Caki2 (cell line): ENCODE measurements around the gene LSG1. TPM values are rescaled to one million over a fixed set of nuclear protein-coding genes. Genes with fewer than 3 reads are reported as not detected.

Experiments used
- DNase-seq: peaks from one replicate; pipeline ENCODE4 v3.0.0-alpha.2; 2015; ENCODE audit warnings: low read depth
- in situ Hi-C: cut with HindIII; loops from 2 replicates; pipeline ENCODE4 v1.10.0; 2016; ENCODE audit warnings: low sequenced_read_pairs, low pct_unique_long_range_greater_than_20kb, mixed read lengths
- total RNA-seq: library from RNA; depleted of rRNA; stranded (reverse); fragments of >200 nt; shearing (Covaris generic); gene quantifications from 2 replicates; pipeline ENCODE4 v1.2.3, GENCODE V29; 2014; ENCODE audit warnings: low replicate concordance; rRNA removed

Gene LSG1
- total RNA-seq = 39.6 and 47.8 TPM in 2 replicates

DNA sequence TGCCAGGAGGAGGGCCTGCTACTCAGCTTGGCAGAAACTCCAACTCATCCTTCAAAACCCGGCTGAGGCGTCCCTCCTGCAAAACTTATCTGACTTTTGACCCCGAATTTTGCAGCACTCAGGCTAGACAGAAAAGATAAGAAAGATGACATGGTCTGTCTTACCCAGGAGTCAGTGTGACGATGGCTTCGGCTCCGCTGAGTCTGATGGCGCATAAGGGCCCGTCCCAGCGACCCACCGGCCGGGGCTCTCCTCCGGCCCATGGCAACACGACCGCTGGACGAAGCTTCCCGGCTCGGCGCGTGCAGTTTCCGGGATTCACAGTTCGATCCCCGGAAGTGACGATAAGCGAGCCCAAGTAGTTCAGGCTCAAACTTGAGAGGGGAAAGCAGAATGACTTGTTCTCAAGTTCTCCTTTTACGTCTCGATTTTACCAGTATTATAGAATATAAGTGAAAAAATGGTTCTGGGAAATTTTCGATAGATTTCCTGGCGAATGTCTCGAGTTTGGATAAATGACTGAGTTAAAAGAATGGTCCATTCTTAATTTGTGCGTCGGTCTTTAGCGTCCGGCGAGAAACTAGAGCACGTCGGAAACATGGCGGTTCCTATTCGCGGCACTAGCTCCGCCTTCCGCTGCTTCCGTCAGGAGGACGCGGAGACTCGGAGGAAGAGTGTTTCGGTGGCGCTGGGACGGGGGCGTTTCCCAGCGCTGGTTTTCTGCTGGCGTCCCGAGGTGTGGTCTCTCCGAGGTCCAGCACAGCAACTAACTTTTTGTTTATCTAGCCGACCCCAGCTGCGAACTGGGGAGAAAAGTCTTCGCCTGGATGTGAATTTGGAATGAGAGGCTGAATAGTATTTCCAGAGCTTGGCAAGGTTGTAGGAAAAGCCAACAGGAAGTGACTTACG, at the start of gene LSG1:
TSS of gene LSG1 (minus strand) at position 292 of the 909 bp plus-strand sequence. CDS start at position 263, 29 bp downstream.
- in situ Hi-C loops = no loop called here
- DNase-seq = peak; percentile 91

DNA sequence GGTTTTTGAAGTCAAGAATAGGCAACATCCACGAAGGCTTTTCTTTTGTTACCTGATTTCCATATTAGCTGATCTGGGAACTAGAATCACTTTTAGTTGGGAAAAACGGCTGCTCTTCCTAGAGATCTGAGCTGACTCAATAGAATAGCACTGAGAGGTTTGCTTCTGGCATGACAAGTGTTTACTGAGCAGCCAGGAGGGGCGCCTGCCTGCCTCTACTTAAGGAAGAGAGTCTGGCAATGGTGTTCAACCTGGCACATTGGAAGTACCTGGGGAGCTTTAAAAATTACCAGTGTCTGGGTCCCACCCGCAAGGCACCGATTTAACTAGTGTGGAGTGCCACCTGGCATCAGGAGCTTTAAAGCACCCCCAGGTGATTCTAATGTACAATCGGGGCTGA, 48.1 kb upstream of the LSG1 start:
- in situ Hi-C loops = no loop called here
- no peak for DNase-seq

DNA sequence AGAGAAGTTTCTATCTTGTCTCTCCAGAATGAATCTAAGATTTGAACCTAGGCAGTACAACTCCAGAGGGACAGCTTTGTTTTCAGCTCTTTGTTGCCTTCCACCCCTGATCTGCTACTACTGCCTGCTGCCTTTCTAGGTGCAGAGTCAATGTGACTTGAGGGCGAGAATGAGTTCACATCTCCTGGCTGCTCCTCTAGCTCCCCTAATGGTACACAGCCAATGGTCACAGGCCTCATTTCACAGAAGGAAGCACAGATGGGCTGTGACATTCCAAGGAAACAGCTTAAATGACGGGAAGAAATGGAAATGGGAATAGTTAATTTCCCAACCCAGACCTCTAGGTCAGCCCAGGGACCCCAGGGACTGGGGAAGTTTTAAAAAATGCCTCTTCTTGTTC, 46.1 kb upstream of the LSG1 start:
- in situ Hi-C loops = no loop called here
- DNase-seq = no peak

DNA sequence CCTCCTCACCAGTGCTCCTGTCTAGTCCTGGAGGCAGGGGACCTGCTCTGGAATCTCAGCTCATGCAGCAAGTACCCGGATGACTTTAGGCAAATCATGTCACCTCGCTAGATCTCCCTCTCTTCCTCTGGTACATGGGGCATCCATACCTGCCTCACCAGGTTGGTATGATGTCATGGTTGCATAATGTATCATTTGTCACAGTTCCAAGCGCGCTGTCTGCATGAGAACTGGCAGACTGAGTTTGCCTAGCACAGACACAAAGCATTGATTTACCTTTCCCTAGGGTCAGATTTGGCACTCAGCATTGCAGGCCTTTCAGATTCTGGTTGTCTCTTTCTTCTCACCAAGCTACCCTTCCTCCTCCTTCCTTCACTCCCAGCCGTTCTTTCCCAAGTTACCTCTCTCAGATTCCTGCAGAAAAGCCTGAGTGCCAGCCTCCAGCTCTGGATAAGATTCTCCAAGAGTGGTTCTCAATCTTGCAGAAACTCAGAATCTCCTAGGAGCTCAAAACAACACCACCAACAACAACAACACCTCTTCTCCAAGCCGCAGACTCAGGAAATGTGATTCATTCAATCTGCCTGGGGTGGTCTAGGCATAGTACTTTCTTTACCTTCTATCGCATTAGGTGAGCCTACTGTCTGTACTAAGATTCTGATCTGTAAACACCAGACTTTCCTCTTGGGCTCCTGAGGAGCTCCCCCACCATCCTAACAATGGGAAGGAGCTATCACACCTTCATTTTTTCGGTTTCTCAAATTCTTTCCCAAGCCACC, 43.2 kb upstream of the LSG1 start:
- DNase-seq = no peak
- in situ Hi-C loops = no loop called here

DNA sequence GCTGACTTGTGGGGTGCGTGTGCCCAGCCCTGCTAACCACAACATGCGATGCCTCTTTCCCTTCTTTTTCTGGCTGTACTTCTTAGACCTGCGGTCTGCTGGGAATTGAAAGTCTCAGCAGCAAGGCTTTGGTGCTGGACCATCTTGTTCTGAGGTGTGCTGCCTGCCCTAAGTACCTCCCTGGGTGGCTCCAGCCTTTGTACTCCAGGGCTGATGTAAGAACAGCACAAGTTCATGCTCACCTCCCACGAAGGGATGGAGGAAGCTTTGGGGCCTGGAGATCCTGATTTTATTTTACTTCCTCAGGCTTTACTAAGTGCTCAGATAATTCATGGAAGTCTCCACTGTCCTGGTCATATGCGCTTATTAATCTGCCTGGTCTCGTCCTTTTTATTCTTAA, 42.6 kb upstream of the LSG1 start:
- DNase-seq = no peak
- in situ Hi-C loops = no loop called here

DNA sequence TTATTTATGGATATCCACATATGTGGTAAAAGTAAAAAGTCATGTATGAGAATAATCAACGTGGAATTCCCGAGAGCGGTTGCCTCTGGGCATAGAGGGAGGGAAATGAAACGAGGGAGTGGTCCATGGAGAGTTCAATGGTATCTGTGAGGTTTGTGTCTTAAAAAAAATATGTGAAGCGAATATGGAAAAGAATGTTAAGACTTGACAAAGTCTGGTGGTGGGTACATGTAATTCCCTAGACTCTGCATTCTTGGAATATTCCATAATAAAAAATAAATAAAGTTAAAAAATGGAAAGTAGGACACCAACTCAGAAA, 42.1 kb upstream of the LSG1 start:
- in situ Hi-C loops = no loop called here
- no peak for DNase-seq

DNA sequence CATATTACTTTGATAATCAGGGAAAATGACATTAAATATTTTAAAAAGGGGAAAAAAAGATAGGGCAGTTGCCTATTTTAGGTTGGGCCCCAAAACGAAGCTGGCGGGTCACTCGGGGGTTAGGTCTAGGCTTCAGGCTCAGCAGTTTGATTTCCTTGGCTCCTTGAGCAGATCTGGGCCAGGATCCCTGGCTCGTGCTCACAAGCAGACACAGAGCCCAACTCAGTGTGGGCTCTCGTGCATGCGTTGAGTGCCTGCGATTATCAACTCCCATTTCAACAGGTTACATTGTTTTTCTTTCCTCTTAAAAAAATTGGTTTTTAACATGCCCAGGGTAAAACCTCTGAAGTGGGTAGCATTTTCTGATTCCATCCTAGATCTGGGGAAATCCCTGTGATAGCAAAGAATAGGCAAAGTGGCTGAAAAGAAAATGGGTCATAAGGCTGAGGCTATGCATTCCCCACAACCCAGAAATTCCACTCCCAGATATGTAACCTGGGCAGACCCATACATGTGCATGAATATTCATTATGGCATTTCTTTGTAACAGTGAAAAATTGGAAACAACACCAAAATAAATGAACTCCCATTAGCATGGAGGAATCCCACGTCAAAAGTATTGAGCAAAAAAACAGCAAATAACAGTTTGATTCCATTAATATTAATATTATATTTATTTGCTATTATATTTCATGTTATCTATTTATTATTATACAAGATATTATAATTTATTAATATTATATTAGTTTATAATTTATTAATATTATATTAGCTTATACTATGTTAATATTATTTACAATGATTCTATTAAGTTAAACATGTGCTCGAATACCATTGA, 41.5 kb upstream of the LSG1 start:
- in situ Hi-C loops = no loop called here
- DNase-seq = no peak

DNA sequence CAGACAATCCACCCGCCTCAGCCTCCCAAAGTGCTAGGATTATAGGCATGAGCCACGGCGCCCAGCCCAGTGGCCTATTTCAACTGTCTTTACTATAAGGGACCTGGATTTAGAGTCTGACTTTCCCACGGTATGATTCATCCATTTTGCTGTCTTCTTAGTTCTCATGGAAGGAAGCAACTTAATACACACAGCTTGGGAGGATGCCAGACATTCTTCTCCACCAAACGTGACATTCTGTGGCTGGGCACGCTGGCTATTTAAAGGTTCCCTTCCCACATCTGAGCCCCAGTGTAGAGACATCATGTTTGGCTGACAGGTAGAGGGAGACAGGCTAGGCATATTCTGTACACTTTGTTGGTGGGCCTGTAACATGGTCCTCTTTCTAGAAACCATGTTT, 39.9 kb upstream of the LSG1 start:
- peak; percentile 80 for DNase-seq
- in situ Hi-C loops = no loop called here

DNA sequence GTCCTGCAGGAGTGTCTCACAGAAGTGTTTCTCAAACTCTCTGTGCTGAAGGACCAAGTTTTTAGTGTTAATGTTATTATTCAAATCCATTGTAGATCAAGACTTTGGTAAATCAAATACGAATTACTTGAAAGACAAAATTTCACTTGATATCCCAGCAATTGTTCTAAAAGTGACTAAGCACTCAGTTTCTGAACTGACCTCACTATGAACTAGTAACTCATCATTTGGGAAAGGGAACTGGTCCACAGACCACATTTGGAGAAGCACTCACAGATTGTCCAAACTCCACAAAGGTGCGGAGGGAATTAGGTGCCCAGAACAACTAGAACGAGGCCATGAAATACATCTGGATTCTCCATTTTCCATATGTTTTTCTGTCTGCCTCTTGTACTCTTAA, 39.3 kb upstream of the LSG1 start:
- DNase-seq = no peak
- in situ Hi-C loops = no loop called here

DNA sequence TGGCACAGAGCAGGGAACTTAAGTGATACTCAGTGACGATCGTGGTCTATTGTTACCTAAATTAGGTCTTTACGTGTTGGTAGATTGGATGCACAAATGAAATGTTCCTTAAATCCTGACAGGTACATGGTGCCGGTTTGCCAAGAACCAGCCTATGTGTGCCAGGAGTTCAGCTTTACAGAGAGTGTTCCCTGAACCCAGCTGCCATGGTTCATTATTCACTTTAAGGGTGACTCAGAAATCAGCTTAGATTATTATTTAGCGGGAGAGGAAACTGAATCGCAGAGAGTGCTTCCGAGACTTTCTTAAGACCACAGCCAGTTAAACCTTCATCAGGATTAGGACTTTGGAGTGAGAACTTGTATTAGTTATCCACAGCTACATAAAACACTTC, 35.2 kb upstream of the LSG1 start:
- DNase-seq = no peak

DNA sequence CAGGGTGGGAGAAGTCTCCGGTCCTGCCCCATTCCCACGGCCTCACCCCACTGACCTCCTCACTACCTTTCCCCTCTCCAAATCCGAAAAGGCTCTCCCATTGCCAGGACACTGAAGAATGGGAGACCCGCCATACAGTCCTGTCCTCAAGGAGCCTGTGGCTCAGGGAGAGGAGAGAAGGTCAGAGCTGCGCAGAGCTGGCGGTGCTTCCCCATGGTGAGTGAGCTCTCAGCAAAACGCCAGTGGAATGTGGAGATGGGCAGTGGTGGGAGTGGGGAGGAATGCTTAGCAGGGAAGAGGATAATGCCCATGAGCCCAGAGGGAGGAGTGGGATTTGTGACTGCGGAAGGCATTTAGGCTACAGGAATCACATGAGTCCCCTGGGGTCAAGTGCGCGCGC, 33.8 kb upstream of the LSG1 start:
- in situ Hi-C loops = no loop called here
- no peak for DNase-seq

More for the DNA sequence above, 35.2 kb upstream of the LSG1 start:
- in situ Hi-C loops = no loop called here

DNA sequence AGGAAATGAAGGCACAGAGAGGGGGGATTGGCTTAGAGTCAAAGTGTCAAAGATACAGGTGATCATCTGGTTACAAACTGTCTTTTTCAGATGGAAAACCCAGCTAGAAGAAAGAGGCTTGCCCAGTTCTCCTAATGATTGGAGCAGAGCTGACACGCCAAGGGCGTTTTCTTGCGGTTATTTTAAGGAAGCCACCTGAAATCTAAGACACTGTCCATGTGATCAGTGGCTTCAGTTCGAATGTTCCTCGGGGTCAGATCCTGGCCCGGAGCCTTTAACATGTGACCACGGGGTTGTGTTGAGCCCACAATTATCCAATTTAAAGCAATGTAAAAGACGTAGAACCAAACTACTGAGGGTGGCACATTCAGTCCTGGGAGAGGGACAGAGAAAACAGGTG, 33.2 kb upstream of the LSG1 start:
- DNase-seq = no peak
- in situ Hi-C loops = no loop called here

DNA sequence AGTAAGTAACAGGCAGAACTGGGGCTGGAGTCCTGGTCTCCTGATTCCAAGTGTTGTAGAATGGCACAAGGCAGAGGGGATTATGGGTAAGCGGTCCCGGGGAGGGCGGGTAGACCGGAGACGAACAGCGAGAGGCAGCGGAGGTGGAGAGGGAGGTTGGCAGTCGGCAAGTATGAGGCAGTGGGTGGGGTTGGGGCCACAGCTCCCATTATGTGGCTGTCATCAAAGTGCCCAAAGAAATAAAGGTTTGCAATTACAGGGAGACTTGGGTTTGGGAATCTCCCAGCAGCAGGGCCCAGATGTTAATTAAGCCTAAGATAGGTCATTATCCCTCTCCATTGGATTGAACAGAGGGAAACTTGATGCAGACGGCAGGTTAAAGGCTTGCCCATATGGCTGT, 30.6 kb upstream of the LSG1 start:
- in situ Hi-C loops = no loop called here

DNA sequence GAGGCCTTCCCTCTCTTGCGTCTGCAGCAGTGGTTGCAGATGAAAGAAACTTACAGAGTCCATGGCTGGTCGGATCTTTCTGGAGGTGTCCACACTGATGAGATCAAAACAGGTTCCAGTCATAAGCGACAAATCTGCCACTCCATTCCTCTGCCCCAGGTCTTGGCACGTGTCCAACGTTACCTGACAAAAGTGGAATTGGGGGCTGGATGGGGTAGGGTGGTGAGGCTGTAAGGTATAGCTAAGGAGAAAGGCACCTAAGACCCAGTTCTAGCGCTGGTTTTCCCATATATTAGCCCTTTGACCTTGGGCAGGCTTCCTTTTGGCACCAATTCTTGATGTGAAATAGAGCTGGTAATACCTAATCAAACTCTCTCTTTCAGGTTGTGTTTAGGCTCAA, 24.7 kb upstream of the LSG1 start:
- in situ Hi-C loops = no loop called here
- DNase-seq = no peak

More for the DNA sequence above, 30.6 kb upstream of the LSG1 start:
- DNase-seq = no peak

DNA sequence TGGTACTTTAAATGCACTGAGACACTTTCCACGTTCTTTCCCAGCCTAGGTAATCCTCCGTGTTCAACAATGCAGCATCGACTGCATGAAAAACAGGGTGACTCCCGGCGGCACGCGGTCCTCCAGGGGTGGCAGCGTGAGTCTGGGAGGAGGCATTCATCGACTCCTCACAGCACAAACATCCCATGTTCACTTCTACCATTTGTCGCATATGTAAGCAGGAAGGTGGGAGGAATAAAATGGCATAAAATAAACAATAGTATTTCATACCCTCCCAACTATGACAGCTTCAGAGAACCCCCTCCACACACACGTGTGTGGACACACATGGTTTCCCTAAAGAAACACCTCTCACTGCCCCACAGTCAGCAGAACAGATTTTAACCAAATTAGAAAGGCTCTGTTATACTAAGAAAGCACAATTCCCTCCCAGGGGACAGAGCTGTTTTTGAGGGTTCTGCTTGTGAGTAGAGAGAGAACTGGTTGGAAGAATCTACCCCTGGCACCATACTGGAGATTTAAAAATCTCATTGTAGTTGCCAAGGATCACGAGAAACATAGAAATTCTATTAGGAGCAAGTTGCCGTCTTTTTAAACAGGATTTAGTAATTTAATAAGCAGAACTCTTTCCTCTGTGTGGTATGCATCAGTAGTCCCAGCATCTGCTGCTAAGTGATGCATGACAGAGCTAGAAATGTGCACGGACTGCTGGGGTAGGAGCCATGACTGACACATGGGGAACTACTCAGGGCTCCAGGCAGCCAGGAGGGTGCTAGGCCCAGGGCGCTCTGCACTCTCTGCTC, 19.7 kb upstream of the LSG1 start:
- peak; percentile 58 for DNase-seq

DNA sequence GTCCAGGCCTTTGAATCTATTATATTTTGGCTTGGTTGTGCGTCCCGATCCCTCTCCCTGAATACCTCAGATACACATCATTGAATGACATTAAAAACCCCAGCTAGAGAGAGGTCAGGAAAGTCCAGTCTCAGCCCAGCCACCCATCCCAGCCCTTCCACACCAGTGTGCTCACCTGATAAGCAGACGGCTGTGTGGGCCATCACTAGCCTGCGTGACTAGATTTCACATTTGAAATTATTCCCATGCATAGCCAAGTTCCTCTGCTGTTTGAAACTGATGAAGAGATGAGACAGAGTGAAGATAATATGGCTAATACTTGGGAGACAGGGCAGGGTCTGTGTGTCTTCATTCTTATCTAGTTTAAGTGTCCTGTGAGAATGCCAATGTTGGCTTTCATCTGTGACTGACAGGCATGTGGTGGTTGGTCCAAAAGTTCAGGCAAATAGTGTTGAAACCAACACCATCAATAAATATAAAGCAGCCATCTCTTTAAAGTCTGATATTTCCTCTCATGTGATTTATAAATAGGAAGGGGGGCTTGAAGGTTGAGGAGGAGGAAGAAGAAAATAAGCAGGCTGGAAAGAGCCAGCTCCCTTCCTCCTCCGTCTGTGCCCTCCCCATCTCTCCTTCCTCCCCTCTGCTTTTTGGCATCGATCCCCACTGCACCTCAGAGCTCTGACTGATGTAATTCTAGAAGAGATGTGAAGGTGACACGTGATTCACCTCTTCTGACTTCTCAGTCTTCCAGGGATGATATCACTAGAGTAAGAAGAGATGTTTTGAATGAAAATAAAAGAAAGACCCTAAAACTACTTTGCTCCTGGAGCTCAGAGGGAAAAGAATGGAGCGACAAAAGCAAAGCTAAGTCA, 18.7 kb upstream of the LSG1 start:
- in situ Hi-C loops = no loop called here
- DNase-seq = peak; percentile 41

More for the DNA sequence above, 19.7 kb upstream of the LSG1 start:
- in situ Hi-C loops = no loop called here

DNA sequence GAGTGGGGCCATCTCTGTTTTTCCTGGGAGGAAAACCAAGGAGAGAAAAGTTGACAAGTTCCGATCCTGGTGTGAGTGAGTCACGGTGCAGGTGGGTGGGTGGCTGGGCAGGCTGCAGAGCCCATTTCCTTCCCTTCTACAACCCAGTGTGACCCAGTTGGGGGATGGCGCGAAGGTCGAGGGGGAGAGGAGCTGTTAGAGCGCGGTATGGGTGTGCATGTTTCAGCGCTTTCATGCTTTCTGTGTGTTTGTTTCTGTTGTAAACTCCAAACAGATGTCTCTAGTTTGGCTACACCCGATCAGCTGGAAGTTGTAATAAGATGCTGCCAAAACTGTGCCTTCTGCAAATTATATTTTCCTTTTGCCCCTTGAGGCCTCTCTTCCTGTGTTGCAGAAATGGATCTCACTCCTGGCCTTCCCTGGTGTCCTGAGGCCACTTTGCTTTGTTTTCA, 17.5 kb upstream of the LSG1 start:
- in situ Hi-C loops = loop anchor here (10.0 kb wide), 1 partner anchor 565 kb away; no protein-coding TSS in a partner anchor

More for the DNA sequence above, 17.5 kb upstream of the LSG1 start:
- DNase-seq = no peak
